Posterior cingulate gyrus (tissue), 11 donors: ENCODE measurements around the gene GID8.
A peak's percentile ranks its signal among the peaks of the same experiment; 100 is the strongest.

Experiments
- DNase-seq, 10 donors: peaks; one replicate each; pipeline versions ENCODE4 v3.0.0 to v3.0.0-alpha.2; 2020 to 2021; ENCODE audit warnings: mixed read lengths in 3 of 10
- intact Hi-C: fragments of 100-400 bp; cut with DNase I; formaldehyde crosslinking; loops from one replicate; pipeline ENCODE4 v1.15.1; 2023

The GID8 gene

GRCh38 chr20:62937268-62938104, 461 bp upstream of the GID8 start:
- intact Hi-C loops = loop anchor here (1.0 kb wide), 1 partner anchor 11 kb away; the partner anchor contains the start of gene DIDO1
- peak; percentile 87 to 99 (median 92) for DNase-seq

GRCh38 chr20:62940875-62941274, 2.9 kb downstream of the GID8 start:
- intact Hi-C loops = no loop called here
- no peak for DNase-seq

- DNase-seq = no peak
- intact Hi-C loops = no loop called here
These were observed 3.8 kb downstream of the GID8 start for GRCh38 chr20:62941792-62942191.

- intact Hi-C loops = no loop called here
- DNase-seq = no peak
These were observed 4.5 kb downstream of the GID8 start for GRCh38 chr20:62942456-62942855.

- DNase-seq = peak in 1 of 10 donors; percentile 59
These were observed 5.4 kb downstream of the GID8 start for GRCh38 chr20:62943396-62943795.

GRCh38 chr20:62944184-62944583, 6.2 kb downstream of the GID8 start:
- intact Hi-C loops = no loop called here
- DNase-seq = no peak

More at GRCh38 chr20:62943396-62943795, 5.4 kb downstream of the GID8 start:
- intact Hi-C loops = no loop called here

- intact Hi-C loops = no loop called here
- DNase-seq = peak in 1 of 10 donors; percentile 71
These were observed 6.8 kb downstream of the GID8 start for GRCh38 chr20:62944746-62945145.

- intact Hi-C loops = no loop called here
- DNase-seq = peak in 1 of 10 donors; percentile 71
These were observed 7.9 kb downstream of the GID8 start for GRCh38 chr20:62945771-62946339.

- intact Hi-C loops = no loop called here
- peak in 2 of 10 donors; percentile 62 to 86 for DNase-seq
These were observed 9.0 kb downstream of the GID8 start for GRCh38 chr20:62946918-62947317.

GRCh38 chr20:62947532-62948300, 9.8 kb downstream of the GID8 start:
- intact Hi-C loops = no loop called here
- peak in 1 of 10 donors; percentile 76 for DNase-seq

- DNase-seq = no peak
- intact Hi-C loops = no loop called here
These were observed 11.3 kb downstream of the GID8 start for GRCh38 chr20:62949153-62949821.

GRCh38 chr20:62949962-62950361, 12.0 kb downstream of the GID8 start:
- intact Hi-C loops = no loop called here

GRCh38 chr20:62950741-62951140, 12.8 kb downstream of the GID8 start:
- no peak for DNase-seq
- intact Hi-C loops = no loop called here

More at GRCh38 chr20:62949962-62950361, 12.0 kb downstream of the GID8 start:
- DNase-seq = no peak

- intact Hi-C loops = no loop called here
These were observed 13.4 kb downstream of the GID8 start for GRCh38 chr20:62951143-62951895.

GRCh38 chr20:62951896-62952372, 14.0 kb downstream of the GID8 start:
- intact Hi-C loops = no loop called here
- peak in 1 of 10 donors; percentile 52 for DNase-seq

More at GRCh38 chr20:62951143-62951895, 13.4 kb downstream of the GID8 start:
- DNase-seq = no peak

- DNase-seq = peak in 5 of 10 donors; percentile 30 to 88 (median 64)
- intact Hi-C loops = no loop called here
These were observed 14.5 kb downstream of the GID8 start, which contains the start of gene SLC17A9 for GRCh38 chr20:62952373-62952967. TSS of gene SLC17A9 (plus strand) at chr20:62952709. CDS start at chr20:62952831, 122 bp downstream.

GRCh38 chr20:62952968-62953838, 15.3 kb downstream of the GID8 start:
- intact Hi-C loops = no loop called here
- peak in 3 of 10 donors; percentile 57 to 82 (median 74) for DNase-seq
